ENCODE data around the gene GALNT17.
"Not testable (repeated sequence)": the region's sequence is repeated elsewhere in the genome, so short reads cannot be mapped to it uniquely, and the experiment has no call there.

The GALNT17 gene

DNA sequence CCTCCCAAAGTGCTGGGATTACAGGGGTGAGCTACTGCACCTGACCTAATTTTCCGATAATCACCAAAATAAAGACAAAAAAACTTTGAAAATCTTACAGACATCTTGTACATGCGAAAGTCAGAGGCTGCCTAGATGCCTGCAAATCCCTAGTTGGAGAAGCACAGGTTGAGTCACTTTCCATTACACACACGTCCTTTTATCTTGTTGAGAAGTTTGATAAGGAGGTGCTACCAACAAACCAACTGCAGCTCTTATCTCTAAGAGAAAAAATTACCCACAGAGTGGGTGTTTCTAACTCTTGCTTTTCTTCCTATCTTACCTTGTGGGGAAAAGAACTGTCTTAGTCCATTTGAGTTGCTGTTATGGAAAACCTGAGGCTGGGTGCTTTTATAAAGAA is 589.8 kb downstream of the GALNT17 start:
- no peak for TF ChIP-seq POLR2AphosphoS5 (IDR thresholded peaks at IDR 0.05; ENCODE audit: low read depth, low read length)
- TF ChIP-seq POLR2A (IDR thresholded peaks at IDR 0.05; ENCODE audit: low read depth, low read length), result no peak
- no peak for TF ChIP-seq TAF1 (IDR thresholded peaks at IDR 0.05; ENCODE audit: borderline replicate concordance, low read depth, low read length)
- DNase-seq (ENCODE audit: insufficient read length) (no peak), FAIRE-seq (no peak)

DNA sequence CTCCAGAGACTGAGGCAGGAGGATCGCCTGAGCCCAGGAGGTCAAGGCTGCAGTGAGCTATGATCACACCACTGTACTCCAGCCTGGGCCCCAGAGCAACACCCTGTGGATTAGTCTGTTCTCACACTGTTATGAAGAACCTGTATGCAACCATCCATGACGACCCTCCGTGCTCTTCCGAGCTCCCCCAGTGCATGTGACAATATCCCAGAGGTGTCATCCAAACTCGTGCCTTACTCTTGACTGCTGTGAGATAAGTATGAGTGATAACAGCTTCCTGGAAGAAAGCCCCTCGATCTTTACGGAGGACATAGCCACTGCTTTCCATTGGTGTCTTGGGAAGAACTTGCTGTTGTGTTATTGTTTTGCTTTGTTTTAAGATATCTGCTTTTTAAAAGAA is 591.9 kb downstream of the GALNT17 start:
- FAIRE-seq, result no peak
- TF ChIP-seq POLR2A (IDR thresholded peaks at IDR 0.05; ENCODE audit: low read depth, low read length), result no peak
- TF ChIP-seq TAF1 (IDR thresholded peaks at IDR 0.05; ENCODE audit: borderline replicate concordance, low read depth, low read length), result no peak
- TF ChIP-seq POLR2AphosphoS5 (IDR thresholded peaks at IDR 0.05; ENCODE audit: low read depth, low read length), result no peak
- no peak for DNase-seq (ENCODE audit: insufficient read length)

DNA sequence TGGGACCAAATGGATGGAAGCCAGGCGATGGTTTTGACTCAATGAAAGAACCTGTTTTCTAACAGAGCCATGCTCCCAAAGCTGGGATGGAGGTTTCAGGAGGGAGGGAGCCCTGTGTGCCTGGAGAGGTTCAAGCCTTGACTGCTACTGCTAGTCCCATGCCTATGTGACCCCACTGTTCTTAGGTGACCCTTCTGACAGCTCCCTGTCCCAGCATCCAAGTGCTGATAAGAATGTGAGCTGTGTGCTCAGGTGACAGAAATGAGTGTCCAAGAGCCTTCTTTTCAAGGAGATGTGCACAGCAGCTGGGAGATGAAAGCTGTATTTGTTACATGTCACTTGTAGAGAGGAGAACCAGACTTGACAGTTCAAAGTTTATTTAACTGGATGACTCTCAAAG is 595.4 kb downstream of the GALNT17 start:
- DNase-seq (ENCODE audit: insufficient read length), result no peak
- TF ChIP-seq POLR2AphosphoS5 (IDR thresholded peaks at IDR 0.05; ENCODE audit: low read depth, low read length), result no peak
- no peak for TF ChIP-seq TAF1 (IDR thresholded peaks at IDR 0.05; ENCODE audit: borderline replicate concordance, low read depth, low read length)
- TF ChIP-seq POLR2A (IDR thresholded peaks at IDR 0.05; ENCODE audit: low read depth, low read length), result no peak
- FAIRE-seq, result no peak

DNA sequence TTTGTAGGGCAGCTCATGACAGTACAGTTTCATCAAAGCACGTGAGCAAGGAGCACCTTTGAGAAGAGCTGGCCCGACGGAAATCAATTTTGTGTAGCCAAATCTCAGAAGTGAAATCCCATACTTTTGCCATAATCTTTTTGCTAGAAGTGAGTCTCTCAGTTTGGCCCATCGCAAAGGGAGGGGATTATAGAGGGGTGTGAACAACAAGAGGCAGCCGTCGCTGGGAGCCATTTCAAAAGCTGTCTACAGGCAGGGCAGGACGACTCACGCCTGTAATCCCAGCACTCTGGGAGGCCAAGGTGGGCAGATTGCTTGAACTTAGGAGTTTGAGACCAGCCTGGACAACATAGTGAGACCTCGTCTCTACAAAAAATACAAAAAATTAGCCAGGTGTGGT is 599.8 kb downstream of the GALNT17 start:
- no peak for FAIRE-seq
- DNase-seq (ENCODE audit: insufficient read length), result no peak
- no peak for TF ChIP-seq POLR2AphosphoS5 (IDR thresholded peaks at IDR 0.05; ENCODE audit: low read depth, low read length)
- no peak for TF ChIP-seq POLR2A (IDR thresholded peaks at IDR 0.05; ENCODE audit: low read depth, low read length)
- TF ChIP-seq TAF1 (IDR thresholded peaks at IDR 0.05; ENCODE audit: borderline replicate concordance, low read depth, low read length), result no peak

DNA sequence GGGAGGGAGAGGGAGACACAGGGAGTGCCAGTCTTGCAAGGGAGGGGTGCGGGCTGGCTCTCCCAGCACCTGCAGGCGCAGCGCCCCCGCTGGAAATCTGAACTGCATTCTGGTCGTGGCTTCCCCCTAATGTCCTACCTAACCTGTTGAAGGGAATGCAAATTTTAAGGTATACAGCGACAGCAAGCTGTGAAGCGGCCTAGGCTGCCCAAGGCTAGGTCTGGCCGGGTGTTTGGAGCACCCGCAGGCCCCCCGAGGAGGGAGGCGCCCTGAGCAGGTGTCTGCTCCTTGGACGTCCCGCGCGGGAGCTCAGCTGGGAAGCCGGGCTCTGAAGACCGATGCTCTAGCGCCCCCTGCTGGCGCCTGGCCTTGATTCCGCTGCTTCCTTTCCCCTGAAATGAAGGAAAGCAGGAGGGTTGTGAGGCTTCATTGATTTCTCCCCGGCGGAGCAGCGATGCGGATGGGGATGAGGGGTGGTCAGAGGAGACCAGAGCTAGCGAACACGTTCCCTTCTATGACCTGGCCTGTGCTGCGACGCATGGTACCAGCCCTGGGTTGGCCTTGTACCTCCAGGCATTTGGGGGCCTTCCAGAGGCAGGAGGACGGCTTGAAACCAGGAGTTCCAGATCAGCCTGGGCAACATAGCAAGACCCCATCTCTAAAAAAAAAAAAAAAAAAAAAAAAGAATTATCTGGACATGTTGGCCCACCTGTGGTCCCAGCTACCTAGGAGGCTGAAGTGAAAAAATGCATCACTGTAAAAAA is 601.3 kb downstream of the GALNT17 start:
- FAIRE-seq, result no peak

DNA sequence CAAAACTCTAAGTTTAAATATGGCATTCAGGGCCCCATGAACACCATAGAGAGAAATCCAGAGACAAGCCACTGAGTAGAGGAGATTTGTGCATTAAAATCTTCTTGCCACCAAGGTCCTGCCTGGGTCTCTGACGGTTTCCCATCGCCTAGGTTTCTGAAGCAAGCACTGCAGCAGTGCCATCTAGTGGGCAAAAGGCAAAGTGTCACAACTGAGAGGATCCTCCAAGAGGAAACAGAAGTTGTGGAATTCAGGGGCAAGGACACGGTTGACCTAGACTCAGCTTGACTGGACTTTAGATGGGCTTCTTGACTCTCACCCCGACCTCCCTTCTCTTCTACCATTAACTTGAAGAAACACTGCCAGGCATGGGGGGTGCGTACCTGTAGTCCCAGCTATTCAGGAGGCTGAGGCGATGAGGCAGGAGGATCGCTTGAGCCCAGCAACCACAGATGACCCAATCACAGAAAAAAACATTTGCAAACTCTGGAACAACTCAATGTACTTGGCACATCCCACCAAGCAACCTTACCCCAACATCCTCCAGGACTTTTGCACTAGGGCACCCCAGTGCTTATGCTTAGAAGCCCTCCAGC is 604.1 kb downstream of the GALNT17 start:
- FAIRE-seq (no peak), DNase-seq (ENCODE audit: insufficient read length) (no peak)
- no peak for TF ChIP-seq POLR2AphosphoS5 (IDR thresholded peaks at IDR 0.05; ENCODE audit: low read depth, low read length)
- TF ChIP-seq TAF1 (IDR thresholded peaks at IDR 0.05; ENCODE audit: borderline replicate concordance, low read depth, low read length), result no peak
- TF ChIP-seq POLR2A (IDR thresholded peaks at IDR 0.05; ENCODE audit: low read depth, low read length), result no peak

More for the DNA sequence above, 601.3 kb downstream of the GALNT17 start:
- peak; percentile 54 for DNase-seq (ENCODE audit: insufficient read length)
- TF ChIP-seq POLR2AphosphoS5 (IDR thresholded peaks at IDR 0.05; ENCODE audit: low read depth, low read length) (no peak), POLR2A (IDR thresholded peaks at IDR 0.05; ENCODE audit: low read depth, low read length) (no peak), TAF1 (IDR thresholded peaks at IDR 0.05; ENCODE audit: borderline replicate concordance, low read depth, low read length) (no peak)

DNA sequence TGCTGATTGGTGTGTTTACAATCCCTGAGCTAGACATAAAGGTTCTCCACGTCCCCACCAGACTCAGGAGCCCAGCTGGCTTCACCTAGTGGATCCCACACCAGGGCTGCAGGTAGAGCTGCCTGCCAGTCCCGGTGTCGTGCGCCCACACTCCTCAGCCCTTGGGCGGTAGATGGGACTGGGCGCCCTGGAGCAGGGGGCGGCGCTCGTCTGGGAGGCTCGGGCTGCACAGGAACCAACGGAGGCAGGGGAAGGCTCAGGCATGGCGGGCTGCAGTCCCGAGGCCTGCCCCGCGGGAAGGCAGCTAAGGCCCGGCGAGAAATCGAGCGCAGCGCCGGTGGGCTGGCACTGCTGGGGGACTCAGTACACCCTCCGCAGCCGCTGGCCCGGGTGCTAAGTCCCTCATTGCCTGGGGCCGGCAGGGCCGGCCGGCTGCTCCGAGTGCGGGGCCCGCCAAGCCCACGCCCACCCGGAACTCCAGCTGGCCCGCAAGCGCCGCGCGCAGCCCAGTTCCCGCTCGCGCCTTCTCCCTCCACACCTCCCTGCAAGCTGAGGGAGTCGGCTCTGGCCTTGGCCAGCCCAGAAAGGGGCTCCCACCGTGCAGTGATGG is 606.1 kb downstream of the GALNT17 start:
- not testable (repeated sequence) for FAIRE-seq; DNase-seq (ENCODE audit: insufficient read length)

DNA sequence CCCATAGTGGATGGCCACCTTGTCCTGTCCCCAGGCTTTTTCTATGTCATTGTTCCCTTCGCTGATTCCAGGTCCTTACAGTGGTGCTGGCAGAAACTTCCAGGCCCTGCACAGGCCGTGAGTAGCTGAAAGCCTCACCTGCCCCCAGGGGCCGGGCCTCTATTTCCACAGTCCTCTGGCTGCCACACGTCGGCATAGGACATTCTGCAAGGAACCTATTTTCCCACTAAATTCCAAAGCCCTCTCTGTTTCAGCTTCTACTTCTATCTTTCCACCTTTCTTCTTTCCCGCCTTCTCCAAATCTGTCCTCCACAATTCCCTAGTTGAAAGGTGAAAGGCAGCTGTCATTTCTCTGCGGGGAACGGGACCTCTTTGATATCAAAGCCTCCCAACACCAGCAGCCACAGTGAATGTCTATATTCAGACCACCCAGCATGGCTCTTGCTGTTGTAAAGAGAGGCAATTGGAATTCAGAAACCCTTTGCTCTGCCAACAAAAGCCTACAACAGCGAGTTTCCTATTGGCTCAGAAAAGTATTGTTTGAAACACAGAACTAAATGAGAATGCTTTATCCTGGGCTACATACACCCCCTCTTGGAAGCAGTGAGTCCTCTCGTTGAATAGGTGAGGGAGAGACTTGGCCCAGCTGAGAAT is 607.7 kb downstream of the GALNT17 start:
- FAIRE-seq (no peak), DNase-seq (ENCODE audit: insufficient read length) (no peak)
- no peak for TF ChIP-seq POLR2A (IDR thresholded peaks at IDR 0.05; ENCODE audit: low read depth, low read length)
- no peak for TF ChIP-seq POLR2AphosphoS5 (IDR thresholded peaks at IDR 0.05; ENCODE audit: low read depth, low read length)
- TF ChIP-seq TAF1 (IDR thresholded peaks at IDR 0.05; ENCODE audit: borderline replicate concordance, low read depth, low read length), result no peak

DNA sequence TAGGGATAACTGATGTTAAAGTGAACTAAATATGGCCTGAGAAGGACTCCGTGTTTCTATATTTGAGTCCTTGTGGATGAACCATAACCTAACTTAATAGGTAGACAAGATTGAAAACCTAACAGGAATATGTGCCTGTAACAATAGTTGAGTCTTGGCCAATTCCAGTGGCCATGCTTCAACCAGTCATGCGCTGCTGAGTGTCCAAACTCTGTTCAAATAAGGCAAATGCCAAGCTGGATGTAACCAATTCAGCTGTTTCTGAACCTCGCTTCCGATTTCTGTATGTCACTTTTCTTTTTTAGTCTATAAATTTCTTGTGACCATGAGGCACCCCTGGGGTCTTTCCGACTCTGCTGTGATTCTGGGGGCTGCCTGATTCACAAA is 608.2 kb downstream of the GALNT17 start:
- FAIRE-seq (no peak), DNase-seq (ENCODE audit: insufficient read length) (no peak)
- TF ChIP-seq POLR2A (IDR thresholded peaks at IDR 0.05; ENCODE audit: low read depth, low read length), result no peak
- TF ChIP-seq POLR2AphosphoS5 (IDR thresholded peaks at IDR 0.05; ENCODE audit: low read depth, low read length), result no peak
- TF ChIP-seq TAF1 (IDR thresholded peaks at IDR 0.05; ENCODE audit: borderline replicate concordance, low read depth, low read length), result no peak

DNA sequence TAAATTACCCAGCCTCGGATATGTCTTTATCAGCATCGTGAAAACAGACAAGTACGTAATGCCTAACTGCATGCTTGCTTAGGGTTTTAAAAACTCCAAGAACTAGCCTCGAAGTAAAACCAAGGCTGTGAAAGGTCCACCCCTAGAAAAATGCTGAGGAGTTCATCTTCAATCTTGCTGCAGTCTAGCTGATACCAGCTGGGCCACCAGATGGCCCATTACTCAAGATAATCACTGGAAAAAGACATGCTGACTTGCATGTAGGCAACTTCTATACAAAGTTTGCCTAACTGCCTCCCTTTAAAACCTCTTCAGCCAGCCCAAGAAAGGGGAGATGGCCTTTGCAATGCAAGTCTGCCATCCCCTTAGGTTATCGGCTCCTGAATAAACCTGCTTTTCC is 614.1 kb downstream of the GALNT17 start:
- no peak for FAIRE-seq
- TF ChIP-seq POLR2A (IDR thresholded peaks at IDR 0.05; ENCODE audit: low read depth, low read length) (no peak), POLR2AphosphoS5 (IDR thresholded peaks at IDR 0.05; ENCODE audit: low read depth, low read length) (no peak), TAF1 (IDR thresholded peaks at IDR 0.05; ENCODE audit: borderline replicate concordance, low read depth, low read length) (no peak)
- DNase-seq (ENCODE audit: insufficient read length), result no peak

DNA sequence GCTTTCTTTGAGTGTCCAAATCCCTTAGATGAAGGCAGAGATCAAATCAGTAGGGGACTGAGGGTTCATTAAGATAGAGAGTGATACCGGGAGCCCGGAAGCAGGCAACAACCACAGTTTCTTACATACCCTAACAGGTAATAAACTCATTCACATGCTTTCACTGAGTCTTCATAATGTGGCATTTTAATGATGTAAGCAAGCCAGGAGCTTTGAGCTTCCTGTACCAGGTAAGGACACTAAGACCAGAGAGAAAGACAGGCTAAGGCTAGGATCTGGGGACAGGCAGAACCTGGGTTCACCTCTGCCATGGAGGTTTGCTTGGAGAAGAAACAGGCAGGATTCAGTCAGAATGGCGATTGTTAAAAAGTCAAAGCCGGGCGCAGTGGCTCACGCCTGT is 618.3 kb downstream of the GALNT17 start:
- DNase-seq (ENCODE audit: insufficient read length) (no peak), FAIRE-seq (no peak)
- TF ChIP-seq TAF1 (IDR thresholded peaks at IDR 0.05; ENCODE audit: borderline replicate concordance, low read depth, low read length) (no peak), POLR2A (IDR thresholded peaks at IDR 0.05; ENCODE audit: low read depth, low read length) (no peak), POLR2AphosphoS5 (IDR thresholded peaks at IDR 0.05; ENCODE audit: low read depth, low read length) (no peak)

Data from GM12892 (cell line).